ENCODE data around the gene ATG2A. TPM values are rescaled to one million over a fixed set of nuclear protein-coding genes. Genes with fewer than 3 reads are reported as not detected.

The ATG2A gene
- total and polyA plus RNA-seq, 2 experiments from 2014 or later: 13.3 to 36.2 TPM

DNA sequence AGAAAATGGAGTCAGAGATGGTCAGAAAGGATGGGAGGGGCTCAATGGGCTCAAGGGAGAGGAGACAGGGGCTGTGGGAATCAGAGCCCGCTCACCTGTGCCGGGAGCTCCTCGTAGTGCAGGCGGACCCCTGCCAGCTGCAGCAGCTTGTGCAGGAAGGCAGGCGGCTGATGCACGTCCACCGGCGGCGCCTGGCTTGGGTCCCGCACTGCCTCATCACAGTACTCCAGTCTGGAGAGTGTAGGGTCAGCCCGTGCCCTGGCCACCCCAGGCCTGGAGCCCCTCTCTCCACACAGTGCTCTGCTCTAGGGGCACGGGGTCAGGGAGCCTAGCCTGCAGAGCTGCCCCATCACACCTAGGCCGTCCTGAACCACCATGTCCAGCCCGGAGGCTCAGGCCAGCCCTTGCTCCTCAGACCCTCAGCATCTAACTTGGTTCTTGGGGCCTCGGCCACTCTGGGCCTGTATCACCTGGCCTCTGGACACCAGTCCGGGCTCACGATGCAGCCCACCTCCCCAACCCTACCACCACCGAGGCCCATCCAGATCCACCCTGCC is 3.8 kb downstream of the ATG2A start:
- H3K36me3 ChIP-seq: peaks cover 26% of the 10 kb centered on the region
- TF ChIP-seq CTCF (IDR thresholded peaks at IDR 0.05; ENCODE audit: low read depth, low read length): no peak

GRCh38 chr11:64911689-64912088 is 5.3 kb downstream of the ATG2A start:
- Histone ChIP-seq H3K9me3 (ENCODE audit: low read depth) (no peaks in the 10 kb centered on the region), H3K36me3 (peaks cover 36% of the 10 kb centered on the region), H3K4me1 (ENCODE audit: low read depth) (peaks cover 12% of the 10 kb centered on the region), H3K4me3 (no peak overlapping the region), H3K27ac (no peak overlapping the region), H3K27me3 (no peaks in the 10 kb centered on the region)
- DNase-seq (ENCODE audit: low read depth in 1 of 2, low spot score in 1 of 2): no peak
- TF ChIP-seq CTCF (IDR thresholded peaks at IDR 0.05; ENCODE audit: low read depth, low read length): no peak

More for the DNA sequence above, 3.8 kb downstream of the ATG2A start:
- H3K27me3 ChIP-seq: no peaks in the 10 kb centered on the region
- H3K9me3 ChIP-seq (ENCODE audit: low read depth): no peaks in the 10 kb centered on the region
- H3K4me3 ChIP-seq: no peak overlapping the region
- peaks cover 12% of the 10 kb centered on the region for H3K4me1 ChIP-seq (ENCODE audit: low read depth)
- DNase-seq (ENCODE audit: low read depth in 1 of 2, low spot score in 1 of 2): no peak
- no peak overlapping the region for H3K27ac ChIP-seq

GRCh38 chr11:64911142-64911541 is 5.9 kb downstream of the ATG2A start:
- H3K27ac ChIP-seq: no peak overlapping the region
- peaks cover 41% of the 10 kb centered on the region for H3K36me3 ChIP-seq
- peaks cover 11% of the 10 kb centered on the region for H3K4me1 ChIP-seq (ENCODE audit: low read depth)
- no peaks in the 10 kb centered on the region for H3K27me3 ChIP-seq
- H3K4me3 ChIP-seq: no peak overlapping the region
- no peak for DNase-seq (ENCODE audit: low read depth in 1 of 2, low spot score in 1 of 2)
- H3K9me3 ChIP-seq (ENCODE audit: low read depth): no peaks in the 10 kb centered on the region
- TF ChIP-seq CTCF (IDR thresholded peaks at IDR 0.05; ENCODE audit: low read depth, low read length): no peak

- Histone ChIP-seq H3K4me3 (no peak overlapping the region), H3K27me3 (no peaks in the 10 kb centered on the region), H3K36me3 (peaks cover 44% of the 10 kb centered on the region), H3K27ac (no peak overlapping the region), H3K9me3 (ENCODE audit: low read depth) (no peaks in the 10 kb centered on the region), H3K4me1 (ENCODE audit: low read depth) (peaks cover 6% of the 10 kb centered on the region)
- DNase-seq (ENCODE audit: low read depth in 1 of 2, low spot score in 1 of 2): no peak
- no peak for TF ChIP-seq CTCF (IDR thresholded peaks at IDR 0.05; ENCODE audit: low read depth, low read length)
Observed at GRCh38 chr11:64910451-64911093, 6.4 kb downstream of the ATG2A start.

GRCh38 chr11:64909653-64910343 is 7.2 kb downstream of the ATG2A start:
- Histone ChIP-seq H3K27me3 (no peaks in the 10 kb centered on the region), H3K4me1 (ENCODE audit: low read depth) (no peaks in the 10 kb centered on the region), H3K36me3 (peaks cover 49% of the 10 kb centered on the region), H3K9me3 (ENCODE audit: low read depth) (no peaks in the 10 kb centered on the region), H3K4me3 (no peak overlapping the region), H3K27ac (no peak overlapping the region)
- no peak for TF ChIP-seq CTCF (IDR thresholded peaks at IDR 0.05; ENCODE audit: low read depth, low read length)
- DNase-seq (ENCODE audit: low read depth in 1 of 2, low spot score in 1 of 2): no peak

Data from cardiac muscle cell (in vitro differentiated cells and primary cell).